ENCODE measurements around the gene KIF15. TPM values are rescaled to one million over a fixed set of nuclear protein-coding genes. Genes with fewer than 3 reads are reported as not detected.

The KIF15 gene
- polyA plus RNA-seq, 1 donor (not counting 4 experiments of a cell fraction or from before 2014, with no cell fraction given): 2.8 TPM

GRCh38 chr3:44712455-44713075, 49.0 kb upstream of the KIF15 start, which contains the start of gene ZNF502:
Gene ZNF502 (plus strand): TSS chr3:44712660. CDS start chr3:44720262, 7,602 bp downstream.
- FAIRE-seq (peak; percentile 80), DNase-seq (ENCODE audit: low read depth, low spot score) (no peak)
- Histone ChIP-seq H3K9me1 (ENCODE audit: control insufficient read depth, extremely low read depth, insufficient read depth, low read length) (no peaks in the 10 kb centered on the region), H3K27me3 (ENCODE audit: control insufficient read depth, extremely low read depth, insufficient read depth, low read length) (no peaks in the 10 kb centered on the region), H3K9ac (ENCODE audit: control insufficient read depth, extremely low read depth, insufficient read depth, low read length) (peak within 1 kb of the TSS; percentile 82), H3K36me3 (ENCODE audit: control insufficient read depth in 2 of 2, extremely low read depth in 1 of 2, insufficient read depth in 2 of 2, low read length in 2 of 2) (no peaks in the 10 kb centered on the region), H2AFZ (ENCODE audit: control insufficient read depth, low read length) (peak within 1 kb of the TSS; percentile 100), H3K4me1 (ENCODE audit: control insufficient read depth, extremely low read depth, insufficient read depth, low read length) (peaks cover 8% of the 10 kb centered on the region), H3K79me2 (ENCODE audit: control insufficient read depth, insufficient read depth, low read length) (peaks cover 4% of the 10 kb centered on the region), H3K9me3 (ENCODE audit: control insufficient read depth, low read depth, low read length) (peaks cover 4% of the 10 kb centered on the region), H3K4me2 (ENCODE audit: control insufficient read depth, extremely low read depth, insufficient read depth, low read depth, low read length) (peak within 1 kb of the TSS; percentile 94), H3K27ac (ENCODE audit: control insufficient read depth, insufficient read depth, low read length) (peak within 1 kb of the TSS; percentile 54), H4K20me1 (ENCODE audit: control insufficient read depth, extremely low read depth, insufficient read depth, low read length) (no peaks in the 10 kb centered on the region), H3K4me3 (ENCODE audit: control insufficient read depth in 2 of 3, extremely low read depth in 1 of 3, insufficient read depth in 2 of 3, low read depth in 1 of 3, low read length in 3 of 3) (peak within 1 kb of the TSS; percentile 79 to 97 (median 92))
- TF ChIP-seq CTCF (optimal IDR thresholded peaks at IDR 0.05 in 1 of 3, IDR thresholded peaks at IDR 0.05 in 1 of 3, conservative IDR thresholded peaks at IDR 0.05 in 1 of 3; ENCODE audit: extremely low read depth in 1 of 3, insufficient read depth in 2 of 3, low read length in 3 of 3) (peak; percentile 21 to 65 (median 35)), EZH2 (IDR thresholded peaks at IDR 0.05; ENCODE audit: low read length) (no peak)
- dilution Hi-C loops (cut with MboI; ENCODE audit: extremely low pct_ligation_motif_present, low sequenced_read_pairs): no loop called here

GRCh38 chr3:44721231-44722102, 40.1 kb upstream of the KIF15 start:
- no peaks in the 10 kb centered on the region for H3K27me3 ChIP-seq (ENCODE audit: control insufficient read depth, extremely low read depth, insufficient read depth, low read length)
- H4K20me1 ChIP-seq (ENCODE audit: control insufficient read depth, extremely low read depth, insufficient read depth, low read length): no peaks in the 10 kb centered on the region
- no peak overlapping the region for H3K9ac ChIP-seq (ENCODE audit: control insufficient read depth, extremely low read depth, insufficient read depth, low read length)
- H3K4me3 ChIP-seq (ENCODE audit: control insufficient read depth in 2 of 3, extremely low read depth in 1 of 3, insufficient read depth in 2 of 3, low read depth in 1 of 3, low read length in 3 of 3): no peak overlapping the region
- H3K27ac ChIP-seq (ENCODE audit: control insufficient read depth, insufficient read depth, low read length): no peak overlapping the region
- peaks cover 37% of the 10 kb centered on the region for H3K9me3 ChIP-seq (ENCODE audit: control insufficient read depth, low read depth, low read length)
- DNase-seq (ENCODE audit: low read depth, low spot score) (no peak), FAIRE-seq (no peak)
- H3K4me2 ChIP-seq (ENCODE audit: control insufficient read depth, extremely low read depth, insufficient read depth, low read depth, low read length): no peak overlapping the region
- no peaks in the 10 kb centered on the region for H3K4me1 ChIP-seq (ENCODE audit: control insufficient read depth, extremely low read depth, insufficient read depth, low read length)
- dilution Hi-C loops (cut with MboI; ENCODE audit: extremely low pct_ligation_motif_present, low sequenced_read_pairs): no loop called here
- H3K9me1 ChIP-seq (ENCODE audit: control insufficient read depth, extremely low read depth, insufficient read depth, low read length): no peaks in the 10 kb centered on the region
- H3K36me3 ChIP-seq (ENCODE audit: control insufficient read depth in 2 of 2, extremely low read depth in 1 of 2, insufficient read depth in 2 of 2, low read length in 2 of 2): peaks cover 8 to 10% of the 10 kb centered on the region in 2 experiments
- H3K79me2 ChIP-seq (ENCODE audit: control insufficient read depth, insufficient read depth, low read length): no peaks in the 10 kb centered on the region
- TF ChIP-seq CTCF (optimal IDR thresholded peaks at IDR 0.05 in 1 of 3, IDR thresholded peaks at IDR 0.05 in 1 of 3, conservative IDR thresholded peaks at IDR 0.05 in 1 of 3; ENCODE audit: extremely low read depth in 1 of 3, insufficient read depth in 2 of 3, low read length in 3 of 3) (no peak), EZH2 (IDR thresholded peaks at IDR 0.05; ENCODE audit: low read length) (no peak)
- H2AFZ ChIP-seq (ENCODE audit: control insufficient read depth, low read length): no peak overlapping the region
